DOHH2 (cell line): ENCODE results near the gene CHORDC1.

Experiments used
- CTCF ChIP-seq: fragments of 200-600 bp; sonication (generic); IDR thresholded peaks from one replicate; pipeline ENCODE4 v1.5.1; 2014; ENCODE audit warnings: antibody characterized with exemption, mild to moderate bottlenecking, low read depth, low read length; ENCODE audit not compliant: poor library complexity, severe bottlenecking
- EZH2phosphoT487 ChIP-seq: fragments of 200-600 bp; sonication (generic); IDR thresholded peaks from 2 replicates; pipeline ENCODE4 v1.6.1; 2017; ENCODE audit warnings: borderline replicate concordance, mild to moderate bottlenecking, antibody characterized with exemption, low read length, moderate library complexity, mixed read lengths

GRCh38 chr11:90250970-90251369, 28.1 kb upstream of the CHORDC1 start:
- TF ChIP-seq CTCF (no peak), EZH2phosphoT487 (no peak)
